ENCODE measurements around the gene ZNF423.
A peak's percentile ranks its signal among the peaks of the same experiment; 100 is the strongest.

The ZNF423 gene

GRCh38 chr16:49855822-49856671, at the start of gene ZNF423:
TSS of gene ZNF423 (minus strand) at chr16:49856112. CDS start at chr16:49855774, 338 bp downstream.
- TF ChIP-seq CTCF (IDR thresholded peaks at IDR 0.05; ENCODE audit: borderline replicate concordance, insufficient read depth, low read depth, low read length) = no peak
- peak within 1 kb of the TSS; percentile 44 for H3K4me3 ChIP-seq (ENCODE audit: low read depth, low read length)

- no peak for TF ChIP-seq CTCF (IDR thresholded peaks at IDR 0.05; ENCODE audit: borderline replicate concordance, insufficient read depth, low read depth, low read length)
- H3K4me3 ChIP-seq (ENCODE audit: low read depth, low read length) = no peak overlapping the region
Measured at GRCh38 chr16:49904348-49905062, 48.6 kb upstream of the ZNF423 start.

GRCh38 chr16:49902908-49903307, 47.0 kb upstream of the ZNF423 start:
- no peak overlapping the region for H3K4me3 ChIP-seq (ENCODE audit: low read depth, low read length)
- no peak for TF ChIP-seq CTCF (IDR thresholded peaks at IDR 0.05; ENCODE audit: borderline replicate concordance, insufficient read depth, low read depth, low read length)

GRCh38 chr16:49901711-49902110, 45.8 kb upstream of the ZNF423 start:
- H3K4me3 ChIP-seq (ENCODE audit: low read depth, low read length) = no peak overlapping the region
- no peak for TF ChIP-seq CTCF (IDR thresholded peaks at IDR 0.05; ENCODE audit: borderline replicate concordance, insufficient read depth, low read depth, low read length)

GRCh38 chr16:49900875-49901274, 45.0 kb upstream of the ZNF423 start:
- H3K4me3 ChIP-seq (ENCODE audit: low read depth, low read length) = no peak overlapping the region
- no peak for TF ChIP-seq CTCF (IDR thresholded peaks at IDR 0.05; ENCODE audit: borderline replicate concordance, insufficient read depth, low read depth, low read length)

GRCh38 chr16:49899991-49900695, 44.2 kb upstream of the ZNF423 start:
- no peak for TF ChIP-seq CTCF (IDR thresholded peaks at IDR 0.05; ENCODE audit: borderline replicate concordance, insufficient read depth, low read depth, low read length)

More at GRCh38 chr16:49899991-49900695, 44.2 kb upstream of the ZNF423 start:
- H3K4me3 ChIP-seq (ENCODE audit: low read depth, low read length) = no peak overlapping the region

Measured in GM12875 (cell line).